Endothelial cell of umbilical vein (primary cell): ENCODE data around the gene CPNE6.

Experiments used
- EZH2 ChIP-seq: IDR thresholded peaks from 2 replicates; pipeline ENCODE4 v1.6.1; 2012; ENCODE audit warnings: borderline replicate concordance, low read depth, mild to moderate bottlenecking, moderate library complexity, low read length, inconsistent platforms; ENCODE audit not compliant: severe bottlenecking
- POLR2A ChIP-seq: IDR thresholded peaks from 2 replicates; pipeline ENCODE4 v1.6.1; 2012; ENCODE audit warnings: low read depth, mild to moderate bottlenecking, control low read depth, low read length
- POLR2AphosphoS5 ChIP-seq: IDR thresholded peaks from 2 replicates; pipeline ENCODE4 v1.6.1; 2012; ENCODE audit warnings: low read depth, mild to moderate bottlenecking, control low read depth, low read length, moderate library complexity; ENCODE audit not compliant: insufficient read depth
- TF ChIP-seq, protein P1 (sequence below), 2 donors: IDR thresholded peaks; 1 replicate in 1 of 2; 2 replicates in 1 of 2; pipeline ENCODE4 v1.5.1; 2011; ENCODE audit warnings: low read length in 2 of 2, mild to moderate bottlenecking in 2 of 2, moderate library complexity in 2 of 2, control low read depth in 1 of 2, inconsistent platforms in 1 of 2, low read depth in 1 of 2; ENCODE audit not compliant: insufficient read depth in 1 of 2; ENCODE audit errors: extremely low read depth in 1 of 2

GRCh38 chr14:24042746-24043145, 28.6 kb upstream of the CPNE6 start:
- TF ChIP-seq POLR2A: no peak
- TF ChIP-seq, protein P1, sequence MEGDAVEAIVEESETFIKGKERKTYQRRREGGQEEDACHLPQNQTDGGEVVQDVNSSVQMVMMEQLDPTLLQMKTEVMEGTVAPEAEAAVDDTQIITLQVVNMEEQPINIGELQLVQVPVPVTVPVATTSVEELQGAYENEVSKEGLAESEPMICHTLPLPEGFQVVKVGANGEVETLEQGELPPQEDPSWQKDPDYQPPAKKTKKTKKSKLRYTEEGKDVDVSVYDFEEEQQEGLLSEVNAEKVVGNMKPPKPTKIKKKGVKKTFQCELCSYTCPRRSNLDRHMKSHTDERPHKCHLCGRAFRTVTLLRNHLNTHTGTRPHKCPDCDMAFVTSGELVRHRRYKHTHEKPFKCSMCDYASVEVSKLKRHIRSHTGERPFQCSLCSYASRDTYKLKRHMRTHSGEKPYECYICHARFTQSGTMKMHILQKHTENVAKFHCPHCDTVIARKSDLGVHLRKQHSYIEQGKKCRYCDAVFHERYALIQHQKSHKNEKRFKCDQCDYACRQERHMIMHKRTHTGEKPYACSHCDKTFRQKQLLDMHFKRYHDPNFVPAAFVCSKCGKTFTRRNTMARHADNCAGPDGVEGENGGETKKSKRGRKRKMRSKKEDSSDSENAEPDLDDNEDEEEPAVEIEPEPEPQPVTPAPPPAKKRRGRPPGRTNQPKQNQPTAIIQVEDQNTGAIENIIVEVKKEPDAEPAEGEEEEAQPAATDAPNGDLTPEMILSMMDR (IDR thresholded peaks at IDR 0.05; ENCODE audit: extremely low read depth in 1 of 2, insufficient read depth in 1 of 2, low read depth in 1 of 2, low read length in 2 of 2): no peak
- no peak for TF ChIP-seq EZH2
- no peak for TF ChIP-seq POLR2AphosphoS5
